ENCODE measurements around the gene DLEC1. TPM values are rescaled to one million over a fixed set of nuclear protein-coding genes. Genes with fewer than 3 reads are reported as not detected.

Gene DLEC1
- total and polyA plus RNA-seq, 2 donors (not counting 1 experiment from before 2014, with no cell fraction given), result 0.52 to 2.1 TPM

GRCh38 chr3:38047896-38048295, 8.9 kb downstream of the DLEC1 start:
- no peak for ATAC-seq (ENCODE audit: low read depth)
- H3K4me1 Mint-ChIP-seq, result no peaks in the 10 kb centered on the region
- CTCF ChIA-PET, result no interaction called here

More at GRCh38 chr3:38047896-38048295, 8.9 kb downstream of the DLEC1 start:
- Histone ChIP-seq H3K79me2 (ENCODE audit: control insufficient read depth, insufficient read depth, low read length) (no peaks in the 10 kb centered on the region), H3K36me3 (replicated peaks in 1 of 2; ENCODE audit: control extremely low read depth in 1 of 2, control insufficient read depth in 1 of 2, extremely low read depth in 1 of 2, insufficient read depth in 2 of 2, low read length in 1 of 2) (no peaks in the 10 kb centered on the region), H3K4me3 (ENCODE audit: control extremely low read depth in 1 of 5, extremely low read depth in 1 of 5, insufficient read depth in 1 of 5, low read depth in 2 of 5, low read length in 4 of 5) (no peak overlapping the region), H3K27ac (ENCODE audit: low read length in 2 of 2) (no peak overlapping the region), H4K20me1 (ENCODE audit: control insufficient read depth, insufficient read depth, low read length, poor library complexity, severe bottlenecking) (no peaks in the 10 kb centered on the region), H3K9me3 (ENCODE audit: control extremely low read depth in 1 of 3, control insufficient read depth in 2 of 3, insufficient read depth in 1 of 3, low read length in 2 of 3) (peaks cover 0 to 7% (median 0%) of the 10 kb centered on the region in 3 donors), H2AFZ (ENCODE audit: insufficient read depth, low read depth, low read length, poor library complexity, severe bottlenecking) (no peak overlapping the region), H3K4me2 (replicated peaks; ENCODE audit: low read depth, low read length, poor library complexity, severe bottlenecking) (no peak overlapping the region), H3K27me3 (replicated peaks in 1 of 4; ENCODE audit: control extremely low read depth in 1 of 4, control insufficient read depth in 3 of 4, insufficient read depth in 4 of 4, low read length in 3 of 4) (peaks cover 0 to 6% (median 0%) of the 10 kb centered on the region in 4 experiments), H3K4me1 (ENCODE audit: control insufficient read depth in 2 of 2, insufficient read depth in 2 of 2, low read length in 2 of 2) (no peaks in the 10 kb centered on the region), H3K9ac (ENCODE audit: low read length) (no peak overlapping the region)
- POLR2A ChIA-PET, result no interaction called here
- Mint-ChIP-seq H3K4me3 (no peak overlapping the region), H3K9me3 (ENCODE audit: insufficient read depth) (no peaks in the 10 kb centered on the region), H3K27me3 (peaks cover 19% of the 10 kb centered on the region), H3K27ac (no peak overlapping the region)
- WGBS (ENCODE audit: insufficient coverage), result 86% methylated on average over 1 of the region's 2 CpGs
- DNase-seq, result no peak
- intact Hi-C loops (cut with micrococcal nuclease), result no loop called here
- TF ChIP-seq EZH2 (IDR thresholded peaks at IDR 0.05; ENCODE audit: borderline replicate concordance, insufficient read depth, low read depth, low read length, poor library complexity, severe bottlenecking) (no peak), CTCF (IDR thresholded peaks at IDR 0.05) (no peak)

Measured in B cell (primary cell).